Stomach (tissue), 9 donors: ENCODE data around the gene SIK3. TPM values are rescaled to one million over a fixed set of nuclear protein-coding genes. Genes with fewer than 3 reads are reported as not detected.

Experiments
- DNase-seq, 2 donors: peaks; one replicate each; pipeline versions ENCODE4 v3.0.0 to v3.0.0-alpha.2; 2013 to 2019
- H3K27ac ChIP-seq, 5 donors: fragments of 200-600 bp in 4 of 5; sonication (generic) in 4 of 5; one replicate each; pipeline ENCODE4 v1.5.1; 2013 to 2019; ENCODE audit warnings: mild to moderate bottlenecking in 1 of 5, moderate library complexity in 1 of 5
- H3K27me3 ChIP-seq, 3 donors: fragments of 200-600 bp; sonication (generic); one replicate each; pipeline ENCODE4 v1.5.1; 2017 to 2019; ENCODE audit warnings: mixed run types in 1 of 3
- H3K36me3 ChIP-seq, 4 donors: fragments of 200-600 bp; sonication (generic); 1 replicate in 3 of 4; 2 replicates in 1 of 4; pipeline ENCODE4 v1.5.1; 2016 to 2019
- H3K4me1 ChIP-seq, 4 donors: fragments of 200-600 bp; sonication (generic); one replicate each; pipeline ENCODE4 v1.5.1; 2016 to 2019
- H3K4me3 ChIP-seq, 4 donors: fragments of 200-600 bp; sonication (generic) in 3 of 4; one replicate each; pipeline ENCODE4 v1.5.1; 2016 to 2019; ENCODE audit warnings: mild to moderate bottlenecking in 1 of 4
- H3K9me3 ChIP-seq, 4 donors: fragments of 200-600 bp; sonication (generic); one replicate each; pipeline ENCODE4 v1.5.1; 2016 to 2019
- EP300 ChIP-seq: sonication (generic); formaldehyde crosslinking; IDR thresholded peaks from one replicate; pipeline ENCODE4 v1.6.1; 2017; ENCODE audit warnings: antibody characterized with exemption
- POLR2A ChIP-seq, 4 donors: fragments of 450-650 bp; IDR thresholded peaks; one replicate each; pipeline ENCODE4 v1.6.1; 2016; ENCODE audit warnings: antibody characterized with exemption in 4 of 4, control low read depth in 2 of 4, mild to moderate bottlenecking in 1 of 4, moderate library complexity in 1 of 4
- POLR2AphosphoS5 ChIP-seq, 3 donors: sonication (generic); formaldehyde crosslinking; IDR thresholded peaks; one replicate each; pipeline ENCODE4 v1.6.1; 2016; ENCODE audit warnings: antibody characterized with exemption in 3 of 3
- WGBS, 5 donors: extraction: QIAGEN DNeasy Blood & Tissue Kit in 3 of 5; methylation state at CpG; one replicate each; pipeline versions ENCODE4 v1.1.5 to v1.1.7; 2013 to 2018; 5-methylcytosine and 5-hydroxymethylcytosine counted together
- intact Hi-C: fragments of 100-400 bp; cut with DNase I; formaldehyde crosslinking; loops from one replicate; pipeline ENCODE4 v1.15.1; 2023; ENCODE audit warnings: low total_unique reads
- polyA plus RNA-seq, 3 donors: library from polyadenylated mRNA; stranded (reverse); fragments of 200-250 nt; gene quantifications; one replicate each; pipeline ENCODE4 v1.2.3, GENCODE V29; 2013
- total RNA-seq, 5 donors: library from RNA; depleted of rRNA; stranded (reverse); fragments of >200 nt; gene quantifications; one replicate each; pipeline versions ENCODE4 v1.1.0 to v1.2.3, GENCODE V29; 2014 to 2016
- TF ChIP-seq, protein P1 (sequence below), 7 experiments: fragments of 450-650 bp in 4 of 7; fragments of 200-600 bp in 3 of 7; sonication (generic) in 3 of 7; IDR thresholded peaks; one replicate each; pipeline ENCODE4 v1.5.1; 2016 to 2019; ENCODE audit warnings: antibody characterized with exemption in 7 of 7, control low read depth in 2 of 7, mild to moderate bottlenecking in 1 of 7
- donor health status: healthy with polysubstance abuse.
- donor health status: Bipolar disorder and iron deficiency.
- donor health status: healthy.

The SIK3 gene
- total and polyA plus RNA-seq, 8 donors = 6.5 to 97.8 (median 23.7) TPM

DNA sequence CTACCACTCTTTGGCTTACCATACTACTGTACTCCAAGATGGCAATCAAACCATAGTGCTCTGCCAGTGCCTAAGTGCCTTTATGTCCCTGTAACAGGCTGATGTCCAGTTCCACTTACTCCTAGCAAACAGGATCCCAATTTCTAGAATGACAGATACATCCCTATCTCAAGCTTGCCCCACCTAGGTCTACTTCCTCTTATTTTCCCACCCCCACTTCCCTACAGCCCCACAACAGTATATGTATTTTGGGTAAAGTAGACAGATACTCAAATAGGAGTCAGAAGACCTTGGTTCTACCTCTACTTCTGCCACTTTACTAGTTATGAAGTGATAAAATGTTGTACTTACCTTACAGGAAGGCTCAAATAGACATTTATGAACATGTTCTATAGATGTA lies 24.1 kb downstream of the SIK3 start:
- Histone ChIP-seq H3K27me3 (no peaks in the 10 kb centered on the region), H3K4me1 (peaks cover 46 to 93% (median 72%) of the 10 kb centered on the region in 4 donors), H3K9me3 (no peaks in the 10 kb centered on the region), H3K4me3 (no peak overlapping the region), H3K36me3 (no peaks in the 10 kb centered on the region), H3K27ac (no peak overlapping the region)
- intact Hi-C loops = loop anchor here (10.0 kb wide), 1 partner anchor 59 kb away; no protein-coding TSS in a partner anchor
- no peak for TF ChIP-seq POLR2A (IDR thresholded peaks at IDR 0.05)
- TF ChIP-seq EP300 = no peak
- no peak for TF ChIP-seq POLR2AphosphoS5 (IDR thresholded peaks at IDR 0.05)
- TF ChIP-seq, protein P1, sequence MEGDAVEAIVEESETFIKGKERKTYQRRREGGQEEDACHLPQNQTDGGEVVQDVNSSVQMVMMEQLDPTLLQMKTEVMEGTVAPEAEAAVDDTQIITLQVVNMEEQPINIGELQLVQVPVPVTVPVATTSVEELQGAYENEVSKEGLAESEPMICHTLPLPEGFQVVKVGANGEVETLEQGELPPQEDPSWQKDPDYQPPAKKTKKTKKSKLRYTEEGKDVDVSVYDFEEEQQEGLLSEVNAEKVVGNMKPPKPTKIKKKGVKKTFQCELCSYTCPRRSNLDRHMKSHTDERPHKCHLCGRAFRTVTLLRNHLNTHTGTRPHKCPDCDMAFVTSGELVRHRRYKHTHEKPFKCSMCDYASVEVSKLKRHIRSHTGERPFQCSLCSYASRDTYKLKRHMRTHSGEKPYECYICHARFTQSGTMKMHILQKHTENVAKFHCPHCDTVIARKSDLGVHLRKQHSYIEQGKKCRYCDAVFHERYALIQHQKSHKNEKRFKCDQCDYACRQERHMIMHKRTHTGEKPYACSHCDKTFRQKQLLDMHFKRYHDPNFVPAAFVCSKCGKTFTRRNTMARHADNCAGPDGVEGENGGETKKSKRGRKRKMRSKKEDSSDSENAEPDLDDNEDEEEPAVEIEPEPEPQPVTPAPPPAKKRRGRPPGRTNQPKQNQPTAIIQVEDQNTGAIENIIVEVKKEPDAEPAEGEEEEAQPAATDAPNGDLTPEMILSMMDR (IDR thresholded peaks at IDR 0.05) = no peak
- DNase-seq = no peak

DNA sequence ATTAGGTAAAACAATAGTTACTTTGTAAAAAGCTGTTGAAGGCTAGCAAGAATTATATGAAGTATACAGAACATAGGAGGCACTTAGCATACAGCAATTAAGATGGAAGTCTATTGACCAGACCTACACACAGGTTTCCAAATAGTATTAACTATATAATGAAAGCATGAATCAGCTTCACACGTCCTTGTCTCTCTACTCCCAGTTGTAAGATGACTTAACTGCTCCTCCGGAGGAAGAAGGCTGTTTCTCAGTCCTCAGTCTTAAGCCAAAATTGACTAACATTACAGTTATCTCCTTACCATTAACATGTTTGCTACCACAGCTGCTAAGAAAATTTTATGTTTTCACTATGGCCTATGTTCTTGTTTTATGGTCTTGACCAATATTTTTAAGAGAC lies 24.7 kb downstream of the SIK3 start:
- no peak for TF ChIP-seq EP300
- TF ChIP-seq POLR2AphosphoS5 (IDR thresholded peaks at IDR 0.05) = no peak
- TF ChIP-seq POLR2A (IDR thresholded peaks at IDR 0.05) = no peak
- TF ChIP-seq, protein P1 (IDR thresholded peaks at IDR 0.05) = no peak
- Histone ChIP-seq H3K27me3 (no peaks in the 10 kb centered on the region), H3K9me3 (no peaks in the 10 kb centered on the region), H3K36me3 (no peaks in the 10 kb centered on the region), H3K27ac (peak overlapping the region in 1 of 5 donors; percentile 43), H3K4me3 (no peak overlapping the region), H3K4me1 (peaks cover 46 to 92% (median 71%) of the 10 kb centered on the region in 4 donors)
- WGBS, 5 donors = 36 to 75% (median 45%) methylated on average over 2 of the region's 2 CpGs
- no peak for DNase-seq
- intact Hi-C loops = loop anchor here (10.0 kb wide), 1 partner anchor 59 kb away; no protein-coding TSS in a partner anchor

DNA sequence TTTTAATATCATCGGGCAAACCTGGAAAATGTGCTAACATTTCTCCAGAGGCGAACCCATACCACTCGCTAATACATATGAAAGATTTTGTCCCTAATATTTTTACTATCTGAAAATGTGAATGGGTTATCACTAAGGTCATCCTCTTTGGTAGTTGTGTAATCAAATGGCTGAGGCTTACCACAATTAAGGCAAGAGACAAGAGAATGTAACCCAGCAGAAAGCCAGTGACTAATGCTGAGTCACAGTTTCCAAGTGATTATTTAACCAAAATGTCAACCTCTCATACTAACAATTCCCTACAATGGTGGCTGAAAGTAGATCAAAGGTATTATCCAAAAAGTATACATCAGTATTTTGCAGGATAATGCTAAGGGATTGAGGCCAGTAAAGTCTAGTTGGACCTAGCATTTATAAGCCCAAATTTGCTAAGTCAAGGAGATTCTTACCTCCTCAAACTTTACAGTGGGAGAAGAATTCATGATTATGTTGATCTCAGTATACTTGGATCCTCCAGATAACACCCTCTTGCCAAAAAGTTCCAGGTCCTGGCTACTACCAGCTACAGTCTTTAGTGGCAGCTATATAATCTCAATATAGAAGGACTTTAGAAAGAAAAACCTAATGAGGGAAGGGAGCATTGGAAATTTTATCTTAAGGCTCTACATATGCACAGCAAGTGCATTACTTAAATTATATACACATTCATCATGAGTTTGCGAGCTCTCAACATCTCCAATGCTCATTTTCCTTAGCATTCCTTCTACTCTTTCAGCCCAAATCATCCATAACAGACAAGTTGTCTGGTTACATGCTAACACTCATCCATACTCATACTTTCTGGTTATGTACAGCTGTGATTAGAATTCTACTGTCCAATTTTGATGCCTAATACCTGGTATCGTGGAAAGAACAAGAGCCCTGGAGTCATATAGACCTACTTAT lies 25.4 kb downstream of the SIK3 start:
- H3K27ac ChIP-seq = peak overlapping the region in 4 of 5 donors; percentile 13 to 43 (median 26)
- H3K36me3 ChIP-seq = no peaks in the 10 kb centered on the region
- TF ChIP-seq POLR2AphosphoS5 (IDR thresholded peaks at IDR 0.05) (peak; percentile 39 to 89 (median 84)), POLR2A (IDR thresholded peaks at IDR 0.05) (no peak)
- WGBS, 5 donors = 61 to 78% (median 71%) methylated on average over 5 of the region's 5 CpGs
- no peak overlapping the region for H3K4me3 ChIP-seq
- H3K4me1 ChIP-seq = peaks cover 42 to 92% (median 69%) of the 10 kb centered on the region in 4 donors
- H3K27me3 ChIP-seq = no peaks in the 10 kb centered on the region
- DNase-seq = peak in 1 of 2 donors; percentile 52
- H3K9me3 ChIP-seq = no peaks in the 10 kb centered on the region
- intact Hi-C loops = loop anchor here (10.0 kb wide), 1 partner anchor 58 kb away; no protein-coding TSS in a partner anchor

DNA sequence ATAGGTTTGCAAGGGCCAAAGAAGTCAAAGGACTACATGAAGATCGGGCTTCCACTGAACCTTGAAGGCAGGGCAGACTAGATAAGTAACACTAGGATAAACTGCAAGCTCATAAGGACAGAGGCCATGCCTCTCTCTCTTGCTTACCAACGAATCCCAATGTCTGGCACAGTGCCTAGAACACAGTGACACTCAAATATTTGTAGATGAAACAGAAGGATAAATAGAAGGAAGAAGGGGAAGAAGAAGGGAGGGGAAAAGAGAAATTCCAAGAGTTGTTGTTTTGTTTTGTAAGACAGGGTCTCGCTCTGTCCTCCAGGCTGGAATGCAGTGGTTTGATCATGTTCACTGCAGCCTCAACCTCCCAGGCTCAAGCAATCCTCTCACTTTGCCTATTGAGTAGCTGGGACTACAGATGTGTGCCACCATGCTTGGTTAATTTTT lies 26.9 kb downstream of the SIK3 start:
- DNase-seq = peak; percentile 38 to 47
- Histone ChIP-seq H3K36me3 (no peaks in the 10 kb centered on the region), H3K9me3 (no peaks in the 10 kb centered on the region), H3K27ac (peak overlapping the region in 3 of 5 donors; percentile 13 to 43 (median 17)), H3K27me3 (no peaks in the 10 kb centered on the region), H3K4me3 (no peak overlapping the region), H3K4me1 (peaks cover 29 to 88% (median 57%) of the 10 kb centered on the region in 4 donors)
- peak in 1 of 3 donors; percentile 2 for TF ChIP-seq POLR2AphosphoS5 (IDR thresholded peaks at IDR 0.05)
- TF ChIP-seq POLR2A (IDR thresholded peaks at IDR 0.05) = no peak
- TF ChIP-seq EP300 = no peak
- TF ChIP-seq, protein P1 (IDR thresholded peaks at IDR 0.05) = no peak
- intact Hi-C loops = loop anchor here (10.0 kb wide), 1 partner anchor 57 kb away; no protein-coding TSS in a partner anchor
- 40 to 63% (median 50%) methylated on average over 3 of the region's 3 CpGs for WGBS, 5 donors
